ENCODE results near the gene BANP.
"Not testable (repeated sequence)": the region's sequence is repeated elsewhere in the genome, so short reads cannot be mapped to it uniquely, and the experiment has no call there.

BANP gene

DNA sequence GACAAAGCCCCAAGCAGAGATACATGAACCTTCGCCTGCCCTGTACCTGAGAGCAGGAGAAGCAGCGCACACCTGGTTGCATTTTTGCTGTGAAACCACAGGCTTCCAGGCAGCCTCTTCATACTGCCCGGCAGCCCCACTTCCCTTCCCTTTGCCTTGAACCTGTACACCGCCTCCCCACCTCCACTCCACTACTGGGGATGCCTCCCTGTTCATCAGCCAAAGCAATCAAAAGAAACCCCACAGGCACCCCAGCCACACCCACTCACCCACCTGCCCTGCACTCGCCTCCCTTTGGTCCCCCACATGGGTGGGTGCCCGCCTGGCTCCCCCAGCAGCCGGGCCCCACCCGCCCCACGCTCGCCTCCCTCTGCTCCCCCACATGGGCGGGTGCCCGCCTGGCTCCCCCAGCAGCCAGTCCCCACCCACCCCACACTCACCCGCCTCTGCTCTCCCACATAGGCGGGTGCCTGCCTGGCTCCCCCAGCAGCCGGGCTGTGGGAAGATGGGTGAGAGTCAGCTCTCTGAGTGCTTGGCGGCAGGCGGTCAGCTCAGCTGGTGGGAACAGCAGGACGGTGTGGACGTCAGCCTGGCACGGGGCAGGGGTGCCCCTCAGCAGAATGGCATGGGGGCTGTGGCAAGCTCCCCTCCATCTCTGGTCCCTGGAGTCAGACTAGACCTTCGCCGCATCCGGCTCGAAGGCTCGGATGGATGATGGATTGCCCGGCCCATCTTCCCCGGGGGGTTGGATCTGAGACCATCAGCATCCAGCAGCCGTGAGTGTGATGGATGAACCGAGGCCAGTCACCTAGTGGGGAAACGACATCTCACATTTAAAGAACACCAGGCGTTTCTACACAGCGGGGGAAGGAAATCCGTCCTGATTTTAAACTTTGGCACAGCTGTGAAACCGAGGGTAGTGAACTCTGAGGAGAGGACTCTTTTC lies 135.6 kb downstream of the BANP start:
- no peak for DNase-seq (ENCODE audit: low read depth in 2 of 2)

DNA sequence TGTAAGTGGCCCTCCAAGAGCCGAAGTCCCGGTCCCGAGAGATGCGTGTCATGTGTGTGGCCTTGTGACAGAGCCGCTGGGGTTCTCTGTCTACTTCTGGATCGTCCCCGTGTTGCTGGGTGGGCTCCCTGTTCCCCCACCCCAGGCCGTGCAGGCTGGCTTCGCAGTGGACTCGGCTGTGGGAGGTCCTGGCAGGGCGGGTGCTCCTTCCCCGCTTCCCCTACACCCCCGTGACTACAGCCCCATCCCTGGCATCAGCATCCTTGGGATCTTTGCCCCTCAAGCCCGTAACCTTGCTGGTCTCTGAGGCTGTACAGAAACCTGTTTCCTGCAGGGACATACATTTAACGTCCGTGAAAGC lies 136.3 kb downstream of the BANP start:
- DNase-seq (ENCODE audit: low read depth in 2 of 2): no peak

DNA sequence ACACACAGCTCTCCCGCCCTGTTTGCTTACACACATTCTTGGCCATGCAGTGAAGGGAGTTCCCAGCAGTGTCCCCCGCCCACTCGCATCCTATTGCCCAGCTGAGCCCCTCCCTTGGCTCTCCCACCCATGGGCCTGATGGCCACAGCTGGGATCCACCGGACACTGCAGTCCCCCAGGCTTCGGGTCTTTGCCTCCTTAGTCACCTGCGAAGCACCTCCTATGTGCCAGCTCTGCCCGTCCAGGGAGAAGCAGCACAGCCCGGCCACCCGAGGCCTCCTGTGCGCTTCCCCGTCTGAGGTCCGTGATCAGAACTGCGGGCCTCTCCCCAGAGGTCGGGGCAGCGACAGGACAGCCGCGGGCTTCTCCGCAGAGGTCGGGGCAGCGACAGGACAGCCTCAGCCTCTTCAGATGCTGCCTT lies 136.9 kb downstream of the BANP start:
- DNase-seq (ENCODE audit: low read depth in 2 of 2): no peak

DNA sequence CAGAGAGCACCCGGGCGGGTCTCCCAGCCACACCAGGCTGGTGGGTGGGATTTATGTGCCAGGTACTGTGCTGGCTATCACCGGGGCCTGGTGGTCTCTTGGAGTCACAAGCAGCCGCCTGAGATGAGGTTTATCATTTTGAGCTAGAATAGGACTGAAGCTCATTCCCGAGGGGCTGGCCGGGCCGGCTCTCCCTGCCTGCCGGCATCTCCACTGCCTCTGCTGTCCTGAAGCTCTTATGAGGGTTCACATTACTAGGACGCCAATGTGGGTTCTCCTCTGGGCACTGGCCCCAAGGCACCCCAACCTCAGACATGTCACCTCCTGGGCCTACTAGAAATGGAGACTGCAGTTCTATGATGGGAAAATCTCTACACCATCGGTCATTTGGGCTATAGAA lies 137.4 kb downstream of the BANP start:
- DNase-seq (ENCODE audit: low read depth in 2 of 2): not testable (repeated sequence)

DNA sequence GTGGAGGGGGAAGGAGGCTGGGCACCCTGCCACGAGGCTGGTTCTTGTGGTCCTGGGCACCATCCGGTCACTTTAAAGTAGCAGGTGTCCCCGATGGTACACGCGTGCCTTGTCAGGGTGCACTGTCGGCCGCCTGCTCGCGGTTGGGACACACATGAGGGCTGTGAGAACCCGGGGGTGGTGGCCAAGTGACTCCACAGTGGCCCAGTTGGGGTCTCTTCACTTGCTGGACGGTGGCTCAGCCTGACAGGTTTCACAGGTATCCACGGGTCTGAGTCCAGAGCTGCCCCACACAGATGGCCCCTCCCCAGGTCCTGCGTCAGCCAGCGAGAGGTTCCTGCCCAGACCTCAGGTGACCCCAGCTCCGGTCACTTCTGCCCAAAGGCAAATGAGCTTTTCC lies 137.8 kb downstream of the BANP start:
- not testable (repeated sequence) for DNase-seq (ENCODE audit: low read depth in 2 of 2)

DNA sequence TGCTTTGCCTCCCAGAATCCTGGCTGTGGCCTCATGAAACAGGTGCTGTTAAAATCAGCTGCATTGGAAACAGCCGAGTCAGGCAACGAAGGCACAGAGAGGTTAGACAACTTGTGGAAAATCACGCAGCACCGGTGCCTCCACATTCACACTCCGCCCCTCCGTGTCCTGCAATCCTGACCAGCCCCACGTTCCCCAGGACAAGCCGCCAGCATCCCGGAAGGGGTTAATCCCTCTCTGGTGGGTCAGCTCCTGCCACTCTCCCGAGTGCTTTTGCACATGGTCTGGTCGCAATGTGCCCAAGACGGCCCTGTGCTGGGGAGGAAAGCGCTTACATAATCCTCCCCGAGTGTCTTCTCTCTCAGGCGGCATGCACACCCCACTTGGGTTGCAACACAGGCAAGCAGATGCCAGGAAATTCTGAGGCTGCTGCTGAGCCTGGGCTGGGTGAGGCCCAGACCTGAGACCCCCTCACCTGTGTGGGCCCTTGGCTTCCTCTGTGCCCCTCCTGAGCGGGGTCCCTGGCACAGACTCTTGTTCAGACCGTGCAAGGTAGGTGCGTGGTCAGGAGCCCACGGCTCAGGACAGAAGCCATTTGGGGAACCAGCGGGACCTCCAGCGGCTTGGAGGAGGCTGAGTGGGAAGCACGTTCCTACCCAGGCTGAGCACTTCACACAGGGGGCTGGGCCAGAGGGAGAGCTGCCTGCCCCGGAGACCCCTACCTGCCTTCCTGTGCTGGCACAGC lies 138.6 kb downstream of the BANP start:
- not testable (repeated sequence) for DNase-seq (ENCODE audit: low read depth in 2 of 2)

DNA sequence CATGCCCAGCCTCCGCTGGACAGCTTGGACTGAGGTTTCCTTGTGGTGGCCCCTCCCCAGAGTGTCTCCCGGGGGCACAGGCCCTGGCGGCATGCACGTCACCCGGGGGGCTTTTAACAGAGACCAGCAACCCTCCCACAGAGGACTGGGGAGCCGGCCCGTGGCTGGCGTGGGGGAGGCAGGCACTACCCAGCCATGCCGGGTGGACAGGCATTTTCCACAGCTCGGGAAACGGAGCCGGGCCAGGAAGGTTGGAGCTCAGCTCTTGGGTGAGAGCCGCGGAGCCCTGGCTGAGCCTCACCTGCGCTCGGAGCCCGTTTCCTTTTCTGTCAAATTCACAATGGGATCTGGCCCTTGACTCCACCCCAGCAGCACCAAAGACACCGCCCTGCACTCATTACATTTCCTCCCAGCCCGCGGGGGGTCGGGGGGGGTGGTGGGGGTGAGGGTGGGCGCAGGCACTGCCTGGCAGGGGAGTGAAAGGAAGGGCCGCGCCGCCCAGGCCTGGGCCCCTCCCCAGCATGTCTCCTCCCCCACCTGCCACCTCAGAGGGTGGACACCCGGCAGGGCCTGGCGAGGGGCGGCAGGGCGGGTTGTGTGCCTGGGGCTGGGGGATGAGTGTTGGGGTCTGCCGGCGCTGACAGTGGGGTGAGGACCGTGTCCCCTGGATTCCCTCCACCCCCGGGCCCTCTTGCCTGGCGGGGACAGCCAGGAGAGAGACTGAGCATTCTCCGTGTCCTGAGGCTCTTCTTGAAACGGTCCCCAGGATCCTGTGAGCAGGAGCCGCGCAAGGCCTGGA lies 139.3 kb downstream of the BANP start:
- DNase-seq (ENCODE audit: low read depth in 2 of 2): not testable (repeated sequence)

DNA sequence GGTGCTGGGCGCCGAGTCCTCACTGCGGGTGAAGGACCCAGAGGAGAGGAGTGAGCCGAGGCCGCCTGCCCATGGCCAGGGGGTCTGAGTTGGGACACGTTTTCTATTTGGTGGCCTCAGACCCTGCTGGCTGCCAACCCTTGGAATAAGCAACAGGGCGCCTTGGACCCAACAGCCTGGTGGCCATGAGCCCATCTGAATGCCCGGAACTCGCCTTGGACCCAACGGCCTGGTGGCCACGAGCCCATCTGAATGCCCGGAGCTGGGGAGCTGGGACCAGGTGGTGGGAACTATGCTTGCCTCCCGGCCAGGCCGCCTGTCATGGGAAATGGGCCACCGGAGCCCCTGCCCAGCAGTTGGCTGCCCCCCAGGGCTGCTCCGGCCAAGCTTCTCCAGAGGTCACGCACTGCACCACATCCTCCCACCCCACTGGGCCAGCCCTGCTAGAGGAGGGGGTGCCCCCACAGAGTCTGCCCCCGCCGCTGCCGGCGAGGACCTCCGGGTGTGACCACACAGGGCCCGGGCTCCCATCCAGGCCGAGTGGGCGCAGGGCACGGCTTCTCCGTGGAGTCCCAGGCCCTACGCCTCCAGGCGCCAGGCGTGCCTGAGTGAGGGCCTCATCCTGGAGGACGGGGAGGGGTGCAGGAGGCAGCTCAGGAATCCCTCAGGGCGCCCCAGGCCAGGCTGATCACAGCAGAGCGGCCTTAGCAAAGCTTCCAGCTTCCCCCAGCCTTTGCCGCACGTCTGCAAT lies 140.2 kb downstream of the BANP start:
- not testable (repeated sequence) for DNase-seq (ENCODE audit: low read depth in 2 of 2)

DNA sequence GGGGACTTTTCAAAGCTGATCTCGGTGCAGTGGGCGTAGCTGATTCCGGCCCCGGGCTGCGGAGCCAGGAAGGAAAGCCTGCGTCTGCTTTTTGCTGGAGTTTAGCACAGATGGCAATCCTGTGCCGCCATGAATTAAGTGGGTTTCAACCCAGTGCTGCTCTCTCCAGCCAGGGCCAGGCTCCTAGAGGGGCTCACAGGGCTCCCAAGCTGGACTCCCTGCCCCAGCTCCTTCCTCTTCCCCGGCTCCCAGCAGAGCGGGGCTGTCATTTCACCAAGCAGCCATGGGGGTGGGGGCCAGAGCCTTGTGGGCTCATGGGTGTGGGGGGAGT lies 140.7 kb downstream of the BANP start:
- not testable (repeated sequence) for DNase-seq (ENCODE audit: low read depth in 2 of 2)

DNA sequence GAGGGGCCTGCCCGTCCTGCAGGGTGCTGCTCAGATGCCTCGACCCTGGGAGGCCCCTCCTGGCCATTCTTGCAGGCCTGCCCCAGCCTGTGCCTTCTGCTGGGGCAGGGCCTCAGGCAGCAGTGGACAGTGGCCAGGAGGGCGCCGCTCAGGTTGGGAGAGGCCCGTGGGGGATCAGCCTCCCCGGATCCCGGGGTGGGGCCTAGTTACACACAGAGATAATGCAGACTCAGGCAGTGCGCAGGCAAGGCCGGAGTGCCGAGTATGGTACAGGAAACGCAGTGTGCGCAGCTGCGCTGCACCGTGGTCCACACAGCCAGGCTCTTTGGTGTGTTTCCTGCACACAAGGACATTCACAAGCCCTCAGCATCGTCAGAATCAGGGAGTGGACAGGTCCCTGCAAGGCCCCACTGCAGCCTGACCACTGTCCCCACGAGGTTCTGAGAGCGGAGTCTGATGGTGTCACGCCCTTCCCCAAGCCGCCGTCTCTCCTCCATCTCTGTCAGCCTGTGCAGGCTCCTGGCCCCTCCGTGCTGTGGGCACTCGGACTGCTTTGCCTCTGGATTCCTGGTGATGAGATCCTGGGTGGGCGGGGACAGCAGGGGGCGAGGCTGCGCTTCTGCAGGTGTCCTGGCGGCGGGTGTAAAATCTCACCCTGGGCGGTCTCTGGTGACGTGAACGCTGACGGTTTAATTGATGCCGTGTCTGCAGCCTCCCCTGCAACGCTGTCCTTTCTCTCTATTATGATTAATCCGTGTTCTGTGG lies 141.7 kb downstream of the BANP start:
- not testable (repeated sequence) for DNase-seq (ENCODE audit: low read depth in 2 of 2)

DNA sequence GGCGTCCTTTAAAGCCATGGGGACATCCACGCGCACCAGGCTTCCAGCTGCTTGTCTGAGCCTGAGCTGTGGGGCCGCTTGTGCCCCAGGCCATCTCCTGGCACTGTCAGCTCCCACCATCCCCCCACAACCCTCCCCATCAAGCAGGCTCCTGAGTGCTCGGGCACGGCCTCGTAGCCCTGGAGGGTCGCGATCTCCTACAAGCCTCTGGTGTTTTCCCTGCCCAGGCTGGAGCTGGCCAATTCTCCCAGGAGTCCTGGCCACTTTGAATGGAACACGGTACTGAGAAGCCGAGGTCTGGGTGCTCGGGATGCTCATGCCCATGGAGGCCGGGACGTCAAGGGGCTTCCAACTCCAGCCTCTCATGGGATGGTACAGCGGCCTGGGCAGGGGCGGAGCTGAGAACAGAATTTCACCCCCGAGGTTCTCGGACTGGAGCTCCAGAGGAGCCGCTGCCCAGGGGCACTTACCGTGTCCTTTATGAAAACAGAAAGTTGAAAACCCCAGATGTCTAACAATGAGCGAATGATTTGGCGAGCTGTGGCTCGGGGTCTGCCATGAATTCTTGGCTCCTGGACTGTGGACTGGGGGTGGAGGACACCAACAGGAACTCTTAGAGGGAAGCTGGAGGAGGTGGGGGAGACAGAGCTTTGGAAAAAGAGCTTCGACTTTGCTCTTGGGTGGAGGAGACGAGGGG lies 142.5 kb downstream of the BANP start:
- not testable (repeated sequence) for DNase-seq (ENCODE audit: low read depth in 2 of 2)

DNA sequence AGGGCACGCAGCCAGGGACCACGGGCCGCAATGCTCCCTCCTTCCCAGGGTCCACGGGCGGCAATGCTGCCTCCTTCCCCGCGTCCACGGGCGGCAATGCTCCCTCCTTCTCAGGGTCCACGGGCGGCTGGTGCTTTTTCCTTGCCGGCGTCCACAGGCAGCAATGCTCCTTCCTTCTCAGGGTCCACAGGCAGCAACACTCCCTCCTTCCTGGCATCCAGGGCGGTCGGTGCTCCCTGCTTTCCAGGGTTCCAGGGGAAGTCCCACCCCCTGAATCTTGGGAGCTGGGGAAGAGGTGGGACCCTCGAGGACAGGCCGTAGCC lies 143.0 kb downstream of the BANP start:
- DNase-seq (ENCODE audit: low read depth in 2 of 2): not testable (repeated sequence)

DNA sequence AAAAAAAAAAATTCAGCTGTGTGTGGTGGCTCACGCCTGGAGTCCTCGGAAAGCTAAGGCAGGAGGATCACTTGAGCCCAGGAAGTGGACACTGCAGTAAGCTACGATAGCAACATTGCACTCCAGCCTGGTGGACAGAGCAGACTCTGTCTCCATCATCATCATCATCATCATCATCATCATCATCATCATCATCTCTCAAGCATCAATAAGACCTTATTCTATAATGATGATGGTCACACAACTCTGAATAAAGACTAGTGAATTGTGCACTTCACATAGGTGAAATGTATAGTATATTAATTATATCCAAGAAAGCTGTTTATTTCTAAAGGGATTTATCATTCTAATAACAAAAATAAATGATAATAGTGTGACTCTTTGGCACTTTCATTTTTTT lies 143.7 kb downstream of the BANP start:
- not testable (repeated sequence) for DNase-seq (ENCODE audit: low read depth in 2 of 2)

DNA sequence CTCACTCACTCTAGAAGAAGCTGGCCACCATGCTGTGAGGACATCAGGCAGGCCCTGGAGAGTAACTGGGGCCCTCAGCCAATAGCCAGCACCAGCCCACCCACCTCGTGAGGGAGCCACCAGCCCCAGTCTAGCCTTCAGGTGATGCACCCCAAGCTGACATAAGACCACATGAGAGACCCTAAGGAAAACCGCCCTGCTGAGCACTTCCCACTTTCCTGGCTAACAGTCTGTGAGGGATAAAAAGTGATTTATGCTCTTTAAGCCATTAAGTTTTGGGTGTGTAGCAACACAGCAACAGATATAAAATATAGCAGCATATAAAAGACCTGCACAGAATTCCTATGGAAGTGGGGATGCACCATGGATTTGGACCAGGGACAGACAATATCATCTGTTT lies 145.4 kb downstream of the BANP start:
- not testable (repeated sequence) for DNase-seq (ENCODE audit: low read depth in 2 of 2)

DNA sequence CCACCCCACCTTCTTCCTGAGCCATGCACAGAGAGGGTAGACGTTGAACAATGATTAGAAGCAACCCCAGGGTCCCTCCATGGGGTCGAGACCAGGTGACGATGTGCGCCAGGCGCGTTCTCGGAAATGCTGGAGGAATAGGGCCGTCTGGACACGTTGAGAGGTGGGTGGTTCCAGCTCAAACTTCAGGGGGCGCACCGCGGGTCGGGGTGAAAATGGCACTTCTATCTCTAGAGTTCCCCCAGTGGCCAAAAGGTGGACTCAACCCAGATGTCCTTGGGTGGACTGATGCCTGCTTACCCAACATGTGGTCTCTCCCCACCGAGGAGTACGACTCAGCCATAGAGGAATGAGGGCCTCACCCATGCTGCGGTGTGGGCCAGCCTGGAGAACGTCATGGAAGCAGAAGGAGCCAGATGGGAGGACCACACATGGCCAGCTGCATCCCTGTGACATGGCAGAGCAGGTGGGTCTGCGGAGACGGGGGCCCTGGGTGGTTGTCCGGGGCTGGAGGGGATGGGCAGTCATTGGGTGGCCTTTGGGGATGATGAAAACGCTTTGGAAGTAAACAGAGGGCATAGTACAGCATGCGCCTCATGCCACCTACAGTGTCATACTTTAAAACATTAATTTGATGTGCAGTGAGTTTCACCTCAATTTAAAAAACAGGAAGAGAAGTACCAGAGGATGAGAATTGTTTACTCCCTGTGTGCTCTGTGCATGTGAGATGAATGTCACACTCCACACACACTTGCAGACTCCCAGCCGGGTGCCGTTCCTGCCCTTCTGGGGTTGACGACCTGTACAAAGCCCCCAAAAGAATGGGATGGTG lies 147.7 kb downstream of the BANP start:
- not testable (repeated sequence) for DNase-seq (ENCODE audit: low read depth in 2 of 2)

DNA sequence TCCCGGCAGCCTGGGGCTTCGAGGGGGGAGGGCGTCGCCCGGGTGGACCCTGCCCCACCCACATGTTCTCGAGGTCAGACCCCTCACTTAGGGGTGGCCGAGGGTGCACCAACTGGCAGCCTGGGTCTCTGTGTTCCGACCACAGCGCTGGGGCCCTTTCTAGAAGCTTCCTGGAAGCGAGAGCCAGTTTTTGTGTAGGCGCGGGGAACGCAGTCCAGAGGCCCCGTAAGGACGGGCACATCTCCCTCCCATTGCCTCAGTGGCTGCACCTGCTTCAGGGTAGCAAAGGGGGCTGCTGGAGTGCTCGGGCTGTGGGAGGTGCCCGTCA lies 148.3 kb downstream of the BANP start:
- no peak for DNase-seq (ENCODE audit: low read depth in 2 of 2)

DNA sequence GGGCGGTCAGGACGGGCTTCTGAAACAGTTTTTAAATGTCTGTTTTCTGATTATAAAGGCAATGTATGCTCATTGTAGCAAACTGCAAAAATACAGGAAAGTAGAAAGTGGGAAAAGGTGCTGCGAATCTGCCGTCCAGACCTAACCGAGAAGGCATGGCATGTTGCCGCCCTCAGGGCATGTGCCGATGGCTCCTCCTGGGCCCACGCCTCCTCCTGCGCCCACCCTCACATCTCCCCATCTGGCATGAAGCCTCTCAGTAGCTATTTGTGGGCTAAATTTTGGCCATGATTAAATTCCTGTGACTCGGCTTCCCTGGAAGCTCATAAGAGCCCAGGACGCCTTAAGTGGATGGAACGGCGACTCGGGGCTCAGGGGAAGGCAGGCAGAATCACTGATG lies 148.7 kb downstream of the BANP start:
- not testable (repeated sequence) for DNase-seq (ENCODE audit: low read depth in 2 of 2)

DNA sequence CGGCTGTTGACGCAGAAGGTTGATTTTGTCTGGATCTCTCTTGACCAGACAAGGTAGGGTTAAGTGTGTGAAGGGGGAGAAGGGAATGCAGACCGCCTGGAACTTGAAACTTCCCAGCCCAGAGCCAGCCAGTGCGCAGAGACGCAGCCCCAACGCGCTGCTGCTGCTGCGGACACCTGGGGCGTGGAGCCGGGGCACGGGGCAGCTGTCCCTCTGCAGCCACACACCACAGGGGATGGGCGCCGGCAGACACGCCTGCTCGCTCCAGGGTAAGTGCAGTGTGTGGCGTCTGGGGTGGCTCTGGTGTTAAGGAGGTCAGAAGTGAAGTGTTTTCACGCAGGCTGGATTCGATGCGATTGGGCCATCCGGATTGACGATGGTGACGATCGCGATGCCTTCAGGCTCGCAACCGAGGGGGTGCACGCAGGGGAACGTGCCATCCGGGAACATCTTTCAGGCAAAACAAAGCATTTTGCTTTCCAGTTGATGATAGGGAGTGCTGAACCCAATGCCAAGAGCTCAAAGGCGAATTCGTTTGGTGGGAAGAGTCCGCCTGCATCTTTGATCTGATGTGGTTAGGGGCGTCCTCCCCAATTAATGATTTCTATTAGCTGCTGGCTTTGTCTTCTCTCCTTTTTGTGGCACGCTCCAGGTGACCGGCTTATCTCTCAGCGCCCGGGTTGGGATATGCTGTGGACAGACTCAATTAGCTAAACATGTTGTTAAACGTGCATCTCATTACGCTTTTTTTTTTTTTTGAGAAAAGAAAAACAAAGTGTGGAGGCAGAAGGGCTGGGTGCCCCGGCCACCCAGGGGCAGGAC lies 149.8 kb downstream of the BANP start:
- not testable (repeated sequence) for DNase-seq (ENCODE audit: low read depth in 2 of 2)

All from stimulated activated CD4-positive, alpha-beta T cell treated with anti-CD3 and anti-CD28 coated beads, Interleukin-4, amount 100 ng/mL, for 48 hours (primary cell).